DMS79 (cell line): ENCODE results near the gene HSP90AB1.
"Not testable (repeated sequence)": the region's sequence is repeated elsewhere in the genome, so short reads cannot be mapped to it uniquely, and the experiment has no call there.

Experiments used
- DNase-seq: peaks from one replicate; lab custom pipeline; 2025; lab: John Stamatoyannopoulos, UW

Gene HSP90AB1

DNA sequence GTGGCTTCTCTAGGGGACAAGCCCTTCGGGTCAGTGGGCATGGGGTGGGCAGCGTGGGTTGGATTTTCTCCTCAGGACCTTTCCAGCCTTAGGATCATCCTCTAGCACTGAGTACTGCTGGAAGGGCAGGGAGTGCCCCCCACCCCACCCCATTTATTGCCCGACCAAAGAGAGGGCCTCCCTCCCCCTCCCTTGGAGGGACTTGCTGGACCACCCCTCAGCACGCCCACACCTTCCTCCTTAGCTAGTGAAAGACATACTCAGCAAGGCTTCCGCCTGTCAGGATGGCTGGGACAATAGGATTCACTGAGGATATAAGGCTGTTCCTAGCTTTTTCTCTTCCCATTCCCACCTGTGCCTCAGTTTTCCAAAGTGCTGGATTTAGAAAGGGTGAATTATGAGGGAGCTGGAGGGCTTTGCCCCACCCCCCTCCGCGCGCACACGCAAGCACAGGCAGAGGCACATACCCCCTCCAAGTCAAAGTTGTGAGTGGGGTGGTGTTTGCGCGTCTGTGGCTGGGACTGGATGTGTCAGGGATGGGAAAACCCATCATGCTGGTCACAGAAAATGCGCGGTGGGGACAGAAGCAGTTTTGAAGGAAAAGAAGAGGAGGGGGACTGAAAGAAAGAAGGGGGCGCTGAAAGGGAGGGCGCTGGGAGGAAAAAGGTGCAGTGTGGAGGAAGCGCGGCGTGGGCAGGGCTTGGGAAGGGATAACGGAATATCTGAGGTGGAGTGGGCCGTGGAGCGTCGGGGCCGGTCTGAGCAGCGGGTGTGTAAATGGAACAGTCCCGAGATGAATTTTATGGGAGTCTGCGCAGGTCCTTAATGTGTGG is 24.2 kb upstream of the HSP90AB1 start:
- DNase-seq: no peak

- peak; percentile 26 for DNase-seq
These were observed 23.4 kb upstream of the HSP90AB1 start, which contains the start of gene SLC29A1 for GRCh38 chr6:44223319-44224028. Gene SLC29A1 (plus strand): TSS chr6:44223595. CDS start chr6:44227314, 3,719 bp downstream.

DNA sequence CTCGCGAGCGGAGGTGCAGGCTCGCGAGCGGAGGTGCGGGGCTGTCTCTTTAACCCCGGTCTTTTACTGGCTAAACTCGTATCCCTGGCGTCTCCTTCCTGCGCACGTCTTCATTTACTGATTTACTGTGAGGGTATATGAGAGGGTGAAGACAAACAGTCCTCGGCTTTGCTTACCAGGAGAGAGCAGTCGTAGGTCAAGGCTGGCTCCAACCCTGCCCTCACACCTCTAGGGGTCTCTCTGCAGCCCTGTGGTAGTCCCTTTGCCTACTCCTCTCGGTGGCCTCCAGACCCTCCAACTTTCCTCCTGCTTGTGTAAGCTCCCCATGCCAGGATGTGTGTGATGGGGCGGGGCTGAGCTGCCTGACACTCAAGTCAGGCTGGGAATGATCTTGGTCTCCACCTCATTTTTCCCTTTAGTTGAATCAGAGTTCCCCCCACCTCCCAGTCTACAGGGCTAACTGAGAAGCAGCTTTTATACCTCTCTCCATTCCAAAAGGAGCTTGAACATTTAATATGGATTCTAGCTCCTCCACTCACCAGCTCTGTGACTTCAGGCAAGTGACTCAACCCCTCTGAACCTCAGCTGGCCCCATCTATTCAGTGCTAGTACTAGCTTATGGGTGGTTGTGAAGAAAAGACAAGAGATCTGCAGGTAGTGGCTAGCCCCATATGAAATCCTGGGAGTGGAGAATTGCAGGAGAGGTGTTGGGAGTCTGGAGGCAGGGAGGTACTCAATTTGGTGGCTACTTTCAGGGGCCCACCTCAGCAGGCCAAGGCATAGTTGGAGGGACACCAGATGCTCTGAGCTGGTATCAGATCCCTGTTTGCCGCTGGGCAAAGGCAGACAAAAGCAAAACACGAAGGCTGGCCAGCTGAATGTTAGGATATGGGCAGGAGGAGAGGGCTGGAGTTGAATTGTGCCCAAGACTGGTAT is 22.6 kb upstream of the HSP90AB1 start:
- peak; percentile 15 for DNase-seq

DNA sequence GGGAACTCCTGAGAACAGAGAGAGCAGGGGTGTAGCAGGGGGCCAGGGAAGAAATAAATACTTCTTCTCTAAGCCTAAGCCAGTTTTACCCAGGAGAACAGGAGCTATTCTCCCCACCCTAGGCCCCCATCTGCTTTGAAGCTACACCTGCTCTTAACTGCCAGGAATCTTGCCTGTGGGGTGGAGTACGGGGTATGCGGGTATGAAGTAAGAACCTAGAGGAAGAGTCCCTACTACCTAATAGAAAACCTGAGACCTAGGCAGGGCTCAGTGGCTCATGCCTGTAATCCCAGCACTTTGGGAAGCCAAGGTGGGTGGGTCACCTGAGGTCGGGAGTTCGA is 22.0 kb upstream of the HSP90AB1 start:
- DNase-seq: no peak

DNA sequence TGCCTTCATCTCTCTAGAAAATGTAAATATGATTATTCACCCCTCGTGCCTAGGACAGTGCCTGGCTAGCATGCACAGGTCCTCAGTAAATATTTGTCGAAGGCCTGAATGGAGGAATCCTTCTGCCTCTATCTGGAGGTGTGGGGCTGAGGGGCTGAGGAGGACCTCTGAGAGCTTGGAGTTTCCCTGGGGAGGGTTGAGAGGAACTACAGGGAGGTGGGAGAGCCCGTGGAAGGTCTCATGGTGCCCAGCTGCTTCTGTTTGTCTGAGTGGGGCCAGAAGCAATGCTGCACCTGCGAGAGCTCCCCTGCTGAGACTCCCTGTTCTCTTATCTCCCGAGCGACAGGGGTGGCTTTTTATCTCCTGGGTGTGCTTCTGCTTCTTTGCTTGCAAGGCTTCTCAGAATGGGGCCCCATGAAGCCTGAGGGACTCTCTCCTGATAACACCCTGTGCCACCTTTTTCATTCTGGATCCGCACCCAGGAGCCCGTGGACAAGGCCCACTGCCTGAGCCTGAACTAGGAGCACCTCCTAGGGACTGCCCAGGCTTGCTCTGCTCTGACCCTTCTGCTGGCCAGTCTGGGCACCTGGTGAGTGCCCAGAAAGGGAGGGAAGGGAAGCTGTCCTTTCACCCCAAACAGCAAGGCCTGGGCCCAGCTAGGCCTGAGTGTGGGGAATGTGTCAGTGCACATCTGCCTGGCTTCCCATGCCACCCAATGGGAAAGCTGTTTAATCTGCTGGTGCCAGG is 21.1 kb upstream of the HSP90AB1 start:
- no peak for DNase-seq

DNA sequence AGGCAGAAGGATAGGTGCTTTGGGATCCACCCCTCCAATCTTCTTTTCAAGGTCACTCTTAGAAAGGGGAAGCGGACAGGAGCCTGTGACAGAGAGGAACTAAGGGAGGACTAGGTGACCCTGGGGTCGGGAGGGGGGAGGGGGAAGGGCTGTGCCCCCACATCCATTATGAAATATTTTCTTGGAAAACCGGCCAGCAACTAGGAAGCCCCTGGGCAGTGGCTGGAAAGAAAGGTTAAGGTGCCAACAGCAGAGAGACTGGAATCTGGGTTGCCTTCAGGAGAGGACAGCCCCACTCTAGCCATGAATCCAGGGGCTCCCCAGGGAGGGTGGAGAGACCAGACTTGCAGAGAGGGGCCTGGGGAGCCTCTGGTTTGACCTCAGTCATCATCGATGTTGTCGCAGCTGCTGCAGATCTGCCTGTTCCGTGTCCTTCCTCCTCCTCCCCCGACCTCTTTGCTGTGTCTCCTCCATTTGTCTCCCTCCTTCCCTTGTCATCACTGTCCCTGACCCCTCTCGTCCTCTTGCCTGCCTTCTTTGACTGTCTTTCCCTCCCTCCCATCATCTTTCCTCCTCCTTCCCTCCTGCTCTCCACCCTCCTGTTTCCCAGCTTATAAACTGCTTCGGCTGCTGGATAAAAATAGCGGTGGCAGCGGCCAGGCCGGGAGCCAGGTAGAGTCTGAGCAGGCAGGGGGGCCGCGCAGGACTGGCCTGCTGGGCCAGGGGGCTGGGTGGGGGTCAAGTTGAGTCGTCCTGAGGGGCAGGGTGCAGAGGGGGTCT is 20.3 kb upstream of the HSP90AB1 start:
- DNase-seq: no peak

DNA sequence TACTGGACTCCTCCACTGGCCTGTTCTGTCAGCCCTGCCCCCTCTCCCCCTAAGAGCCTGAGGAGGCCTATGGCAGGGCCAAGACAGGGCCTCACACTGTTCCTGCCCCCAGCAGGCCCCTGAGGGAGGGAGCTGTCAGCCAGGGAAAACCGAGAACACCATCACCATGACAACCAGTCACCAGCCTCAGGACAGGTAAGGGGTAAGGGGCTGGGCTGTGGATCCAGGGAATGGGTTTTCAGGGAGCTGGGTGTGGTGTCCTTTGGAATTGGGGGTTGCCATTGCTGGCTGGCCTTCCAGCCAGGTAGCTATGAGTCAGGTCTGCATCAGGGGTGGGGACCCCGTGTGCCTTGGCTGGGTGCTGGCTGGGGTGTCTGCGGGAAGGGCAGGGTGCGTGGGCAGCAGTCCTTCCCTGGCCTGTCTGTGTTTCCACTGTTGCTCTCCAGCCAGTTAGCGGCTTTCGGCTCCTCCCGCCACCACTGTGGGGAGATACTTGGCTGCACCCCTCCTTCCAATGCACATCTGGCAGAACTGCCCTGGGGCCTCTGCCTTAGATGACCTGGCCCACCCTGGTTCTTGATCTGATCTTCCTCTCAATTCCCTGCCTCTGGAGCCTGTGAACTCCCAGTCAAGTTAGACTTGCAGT is 19.6 kb upstream of the HSP90AB1 start:
- no peak for DNase-seq

GRCh38 chr6:44228031-44228430 is 18.9 kb upstream of the HSP90AB1 start:
- no peak for DNase-seq

- DNase-seq: no peak
These were observed 18.5 kb upstream of the HSP90AB1 start for GRCh38 chr6:44228433-44228832.

- DNase-seq: no peak
These were observed 18.1 kb upstream of the HSP90AB1 start for GRCh38 chr6:44228836-44229235.

DNA sequence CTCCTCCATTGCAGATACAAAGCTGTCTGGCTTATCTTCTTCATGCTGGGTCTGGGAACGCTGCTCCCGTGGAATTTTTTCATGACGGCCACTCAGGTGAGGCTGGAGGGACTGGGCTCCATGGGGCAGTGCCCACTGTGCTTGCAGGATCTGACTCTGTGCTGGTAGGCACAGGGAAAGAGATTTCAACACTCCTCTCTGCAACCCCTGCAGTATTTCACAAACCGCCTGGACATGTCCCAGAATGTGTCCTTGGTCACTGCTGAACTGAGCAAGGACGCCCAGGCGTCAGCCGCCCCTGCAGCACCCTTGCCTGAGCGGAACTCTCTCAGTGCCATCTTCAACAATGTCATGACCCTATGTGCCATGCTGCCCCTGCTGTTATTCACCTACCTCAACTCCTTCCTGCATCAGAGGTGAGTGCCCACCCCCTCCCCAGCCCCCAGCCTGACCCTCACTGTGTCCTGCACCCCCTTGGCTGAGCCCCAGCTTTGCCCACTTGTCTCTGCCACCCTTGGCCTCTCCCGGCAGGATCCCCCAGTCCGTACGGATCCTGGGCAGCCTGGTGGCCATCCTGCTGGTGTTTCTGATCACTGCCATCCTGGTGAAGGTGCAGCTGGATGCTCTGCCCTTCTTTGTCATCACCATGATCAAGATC is 17.4 kb upstream of the HSP90AB1 start:
- no peak for DNase-seq

DNA sequence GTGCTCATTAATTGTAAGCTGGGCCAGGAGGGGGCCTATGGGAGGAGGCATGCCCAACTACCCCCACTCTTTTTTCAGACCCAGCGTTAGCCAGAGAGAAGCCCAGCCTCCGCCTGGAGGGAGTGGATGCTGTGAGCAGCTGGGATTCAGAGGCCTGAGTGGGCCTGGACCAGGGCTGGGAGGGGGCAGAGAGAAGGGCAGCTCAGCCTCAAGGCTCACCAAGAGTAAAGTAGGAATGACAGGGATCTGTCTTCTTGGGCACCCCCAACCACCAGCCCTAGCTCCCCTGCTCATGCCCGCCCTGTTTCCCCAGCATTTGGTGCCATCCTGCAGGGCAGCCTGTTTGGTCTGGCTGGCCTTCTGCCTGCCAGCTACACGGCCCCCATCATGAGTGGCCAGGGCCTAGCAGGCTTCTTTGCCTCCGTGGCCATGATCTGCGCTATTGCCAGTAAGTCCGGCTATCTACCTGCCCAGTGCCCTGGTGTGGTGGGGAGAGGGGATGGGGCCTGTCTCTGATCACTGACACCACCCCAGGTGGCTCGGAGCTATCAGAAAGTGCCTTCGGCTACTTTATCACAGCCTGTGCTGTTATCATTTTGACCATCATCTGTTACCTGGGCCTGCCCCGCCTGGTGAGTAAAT is 16.7 kb upstream of the HSP90AB1 start:
- no peak for DNase-seq

GRCh38 chr6:44231426-44231825 is 15.5 kb upstream of the HSP90AB1 start:
- not testable (repeated sequence) for DNase-seq

- DNase-seq: no peak
These were observed 14.0 kb upstream of the HSP90AB1 start for GRCh38 chr6:44232676-44233566.

- no peak for DNase-seq
These were observed 13.3 kb upstream of the HSP90AB1 start for GRCh38 chr6:44233567-44234100.

DNA sequence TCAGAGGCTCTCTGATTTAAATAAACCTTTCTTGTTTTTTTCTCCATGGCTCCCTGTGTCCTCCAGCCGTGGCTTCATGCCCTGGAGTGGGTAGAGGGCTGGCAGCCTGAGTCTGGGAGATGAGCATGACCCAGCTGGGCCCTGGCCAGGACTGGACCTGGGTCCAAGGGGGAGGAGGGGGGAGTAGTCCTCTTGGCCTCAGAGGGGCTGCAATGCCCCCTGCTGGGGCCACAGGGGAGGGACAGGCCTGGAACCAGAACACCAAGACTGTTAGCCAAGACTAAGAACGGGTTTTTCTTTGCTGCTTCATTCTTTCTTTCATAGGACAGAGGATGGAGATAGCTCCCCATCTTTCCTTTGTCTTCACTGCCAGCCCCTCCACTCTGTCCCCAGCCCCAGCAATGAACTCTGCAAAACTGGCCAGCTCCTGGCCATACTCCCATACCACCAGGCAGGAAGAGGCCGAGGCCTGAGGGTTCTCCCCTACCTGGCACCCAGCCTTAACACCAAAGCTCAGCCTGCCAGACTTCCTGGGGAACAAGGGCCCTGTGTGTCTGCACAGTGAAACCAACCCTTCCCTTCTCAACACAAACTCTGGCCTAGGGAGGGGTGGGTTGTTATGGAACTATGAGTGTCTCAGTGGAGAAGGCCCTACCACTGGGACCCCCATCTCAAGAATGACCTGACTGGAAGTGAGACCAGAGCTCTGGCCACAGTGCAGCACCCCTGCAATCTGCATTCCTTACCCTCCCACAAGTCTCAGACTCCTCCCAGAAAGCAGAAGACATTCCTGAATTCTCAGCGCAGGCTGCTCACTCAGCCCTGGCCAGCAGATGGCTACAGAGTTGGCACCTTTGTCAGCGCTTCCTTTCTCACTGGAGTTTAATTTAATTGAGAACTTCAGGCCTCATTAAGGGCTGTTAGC is 12.5 kb upstream of the HSP90AB1 start:
- DNase-seq: no peak

DNA sequence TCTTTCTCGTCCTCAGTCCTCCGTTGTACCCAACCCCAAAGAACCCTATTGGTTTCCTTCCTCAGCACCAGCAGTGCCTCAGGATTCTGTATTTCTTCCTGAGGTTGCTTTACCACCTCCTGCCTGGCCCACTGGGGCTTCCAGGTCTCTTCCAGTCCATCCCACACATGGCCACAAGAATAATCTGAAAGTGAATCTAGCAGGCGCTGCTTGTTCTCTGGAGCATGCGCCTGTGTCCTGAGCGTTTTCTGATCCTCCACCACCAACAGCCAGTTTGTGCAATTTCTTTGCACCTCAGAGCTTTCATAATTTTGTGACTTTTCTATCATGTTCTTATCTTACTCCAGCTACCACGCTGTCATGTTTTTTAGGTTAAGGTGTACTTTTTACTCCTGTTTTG is 11.6 kb upstream of the HSP90AB1 start:
- no peak for DNase-seq
